SKM-1 (cell line): ENCODE results near the gene RGPD3.
"Not testable (repeated sequence)": the region's sequence is repeated elsewhere in the genome, so short reads cannot be mapped to it uniquely, and the experiment has no call there.

Experiments
- DNase-seq: peaks from one replicate; lab custom pipeline; 2025; ENCODE audit not compliant: unreplicated experiment; lab: John Stamatoyannopoulos, UW

The RGPD3 gene

GRCh38 chr2:106486551-106487385 is 18.6 kb upstream of the RGPD3 start, which contains the start of gene CD8B2:
TSS of gene CD8B2 (plus strand) at chr2:106487364. CDS start at chr2:106487427, 63 bp downstream.
- DNase-seq: not testable (repeated sequence)

DNA sequence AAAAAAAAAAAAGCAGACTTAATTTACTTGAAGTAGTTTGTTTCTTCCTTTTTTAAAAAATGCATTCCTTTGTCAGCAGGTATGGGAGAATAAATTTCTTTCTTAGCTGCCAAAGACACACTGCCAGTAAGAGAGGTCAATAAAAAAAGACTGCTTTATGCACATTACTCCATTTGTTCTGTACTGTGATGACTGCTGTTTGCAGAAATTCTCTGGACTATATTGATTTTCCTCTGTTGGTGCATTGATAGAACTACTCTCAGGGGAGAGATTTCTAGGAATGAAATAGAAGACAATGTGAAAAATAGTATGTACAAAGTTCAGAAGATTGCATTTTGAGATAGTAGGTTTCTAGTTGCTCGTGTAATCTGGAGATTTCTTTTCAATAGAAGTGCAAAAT is 11.3 kb upstream of the RGPD3 start:
- not testable (repeated sequence) for DNase-seq

- not testable (repeated sequence) for DNase-seq
These were observed 9.4 kb upstream of the RGPD3 start for GRCh38 chr2:106477647-106478046.

GRCh38 chr2:106470658-106471057 is 2.4 kb upstream of the RGPD3 start:
- DNase-seq: not testable (repeated sequence)

DNA sequence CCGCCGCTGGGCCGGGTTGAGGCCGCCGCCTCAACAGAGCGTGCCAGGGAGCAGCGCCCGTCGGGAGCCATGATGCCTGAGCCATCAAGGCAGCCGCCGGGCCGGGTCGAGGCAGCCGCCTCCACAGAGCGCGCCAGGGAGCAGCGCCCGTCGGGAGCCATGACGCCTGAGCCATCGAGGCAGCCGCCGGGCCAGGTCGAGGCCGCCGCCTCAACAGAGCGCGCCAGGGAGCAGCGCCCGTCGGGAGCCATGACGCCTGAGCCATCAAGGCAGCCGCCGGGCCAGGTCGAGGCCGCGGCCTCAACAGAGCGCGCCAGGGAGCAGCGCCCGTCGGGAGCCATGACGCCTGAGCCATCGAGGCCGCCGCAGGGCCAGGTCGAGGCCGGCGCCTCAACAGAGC is 697 bp downstream of the RGPD3 start:
- not testable (repeated sequence) for DNase-seq

DNA sequence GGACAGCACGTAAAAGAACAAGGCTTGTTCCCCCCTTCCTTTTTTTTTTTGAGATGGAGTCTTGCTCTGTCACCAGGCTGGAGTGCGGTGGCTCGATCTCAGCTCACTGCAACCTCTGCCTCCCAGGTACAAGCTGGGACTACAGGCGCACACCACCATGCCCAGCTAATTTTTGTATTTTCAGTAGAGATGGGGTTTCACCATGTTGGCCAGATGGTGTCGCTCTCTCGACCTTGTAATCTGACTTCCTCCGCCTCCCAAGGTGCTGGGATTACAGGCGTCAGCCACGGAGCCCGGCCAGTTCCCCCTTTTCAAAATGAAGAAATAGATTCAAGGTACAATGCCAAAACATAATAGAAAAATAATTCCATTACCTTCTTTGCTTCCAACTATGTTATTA is 6.3 kb downstream of the RGPD3 start:
- DNase-seq: peak; percentile 8

GRCh38 chr2:106390680-106391079 is 77.5 kb downstream of the RGPD3 start:
- not testable (repeated sequence) for DNase-seq

DNA sequence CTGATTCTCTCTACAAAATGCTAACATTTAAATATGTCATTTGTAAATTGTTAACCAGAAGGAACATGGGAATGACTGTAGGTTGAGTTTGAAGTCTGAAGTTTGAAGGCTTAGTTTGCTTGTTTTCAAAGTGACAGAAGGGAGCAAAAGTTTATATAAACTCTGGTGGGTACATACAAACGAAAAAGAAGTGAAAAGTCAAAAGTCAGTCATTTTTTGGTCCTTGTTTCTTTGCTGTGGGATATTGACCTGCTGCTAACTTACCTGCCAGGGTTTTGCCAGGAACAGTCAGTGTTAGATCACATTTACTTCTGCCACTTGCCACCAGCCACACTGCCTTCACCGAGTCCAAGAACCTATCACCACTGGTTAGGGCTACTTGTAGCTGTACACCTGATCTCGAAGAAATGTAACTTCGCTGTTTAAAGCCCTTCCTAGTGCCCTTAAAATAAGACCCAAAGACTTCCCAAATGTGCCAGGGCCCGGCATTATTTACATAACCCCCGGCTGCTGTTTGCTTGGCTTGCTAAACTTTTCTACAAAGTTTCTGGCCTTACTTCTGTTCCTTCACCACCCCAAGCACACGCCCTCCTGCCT is 79.3 kb downstream of the RGPD3 start:
- not testable (repeated sequence) for DNase-seq

DNA sequence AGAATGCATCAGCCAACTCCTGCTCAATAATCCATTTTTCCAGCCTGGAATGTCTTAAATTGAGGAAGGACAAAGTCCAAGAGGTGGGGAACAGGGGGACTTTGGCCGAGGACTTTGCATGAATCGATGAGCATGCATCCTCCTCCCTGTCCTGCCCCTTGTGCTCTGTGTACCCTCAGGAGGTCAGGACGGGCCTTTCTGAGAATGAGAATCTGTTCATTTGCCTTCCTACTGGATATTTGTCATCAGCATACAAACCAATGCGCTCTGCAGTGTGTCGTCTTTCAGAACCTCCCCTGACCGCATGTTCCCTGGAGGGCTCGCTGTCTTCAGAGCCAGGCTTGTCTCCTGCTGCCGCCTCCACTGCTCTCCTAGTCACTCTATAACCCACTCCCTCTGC is 83.7 kb downstream of the RGPD3 start:
- DNase-seq: not testable (repeated sequence)

DNA sequence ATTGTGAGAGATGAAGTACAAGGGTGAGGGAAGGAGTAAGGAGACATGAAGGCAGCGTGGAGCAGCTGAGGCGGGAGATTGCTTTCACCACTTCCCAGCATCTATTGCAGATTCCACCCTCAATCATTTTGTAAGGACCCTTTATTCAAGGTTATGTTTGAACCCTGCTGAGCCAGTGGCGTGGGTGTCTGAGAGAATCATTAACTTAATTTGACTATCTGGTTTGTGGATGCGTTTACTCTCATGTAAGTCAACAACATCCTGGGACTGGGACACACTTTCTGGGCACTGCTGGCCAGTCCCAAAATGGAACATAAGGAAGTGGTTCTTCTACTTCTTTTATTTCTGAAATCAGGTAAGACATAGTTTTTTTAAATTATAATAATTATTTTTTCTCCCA is 86.3 kb downstream of the RGPD3 start:
- not testable (repeated sequence) for DNase-seq

GRCh38 chr2:106379567-106379966 is 88.6 kb downstream of the RGPD3 start:
- not testable (repeated sequence) for DNase-seq

GRCh38 chr2:106369182-106369581 is 99.0 kb downstream of the RGPD3 start:
- not testable (repeated sequence) for DNase-seq

- no peak for DNase-seq
These were observed 101.9 kb downstream of the RGPD3 start for GRCh38 chr2:106366204-106366885.

DNA sequence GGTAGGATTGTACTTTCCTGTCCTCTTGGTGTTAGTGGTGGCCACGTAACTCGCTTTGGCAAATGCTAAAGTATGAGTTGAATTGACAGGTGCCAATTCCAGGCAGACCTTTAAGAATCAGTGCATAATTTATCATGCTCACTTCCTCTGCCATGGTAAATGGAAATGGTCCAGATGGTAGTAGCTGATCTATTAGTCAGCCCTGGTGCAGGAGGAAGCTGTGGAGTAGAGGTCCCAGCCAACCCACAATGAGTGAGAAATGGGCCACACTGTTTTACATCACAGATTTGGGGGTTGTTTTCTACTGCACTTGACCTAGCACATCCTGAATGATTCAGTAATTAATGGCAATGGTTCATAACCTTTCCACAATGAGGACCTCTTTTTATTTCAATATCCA is 104.4 kb downstream of the RGPD3 start:
- DNase-seq: no peak

GRCh38 chr2:106362789-106363188 is 105.4 kb downstream of the RGPD3 start:
- no peak for DNase-seq

DNA sequence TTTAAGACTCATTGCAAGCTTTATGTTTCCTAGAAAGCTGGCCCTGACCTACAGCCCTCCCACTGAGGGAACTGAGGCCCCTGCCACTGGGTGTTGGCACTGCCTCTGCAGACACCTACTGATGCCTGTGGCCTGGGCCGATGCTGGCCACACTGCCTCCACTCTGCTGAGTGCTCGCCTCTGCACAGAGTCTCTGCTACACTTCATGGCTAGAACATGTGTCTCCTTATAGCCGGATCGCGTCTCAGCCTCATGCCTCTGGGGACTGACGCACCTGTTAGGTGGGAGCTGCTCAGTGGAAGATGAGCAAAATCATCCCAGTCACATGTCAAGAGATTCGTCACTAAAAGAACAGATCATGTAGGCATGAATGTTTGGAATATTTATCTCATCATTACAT is 108.7 kb downstream of the RGPD3 start:
- DNase-seq: no peak

GRCh38 chr2:106358521-106358920 is 109.7 kb downstream of the RGPD3 start:
- DNase-seq: no peak

- no peak for DNase-seq
These were observed 110.1 kb downstream of the RGPD3 start for GRCh38 chr2:106358081-106358480.

- DNase-seq: no peak
These were observed 111.9 kb downstream of the RGPD3 start for GRCh38 chr2:106356291-106356690.

DNA sequence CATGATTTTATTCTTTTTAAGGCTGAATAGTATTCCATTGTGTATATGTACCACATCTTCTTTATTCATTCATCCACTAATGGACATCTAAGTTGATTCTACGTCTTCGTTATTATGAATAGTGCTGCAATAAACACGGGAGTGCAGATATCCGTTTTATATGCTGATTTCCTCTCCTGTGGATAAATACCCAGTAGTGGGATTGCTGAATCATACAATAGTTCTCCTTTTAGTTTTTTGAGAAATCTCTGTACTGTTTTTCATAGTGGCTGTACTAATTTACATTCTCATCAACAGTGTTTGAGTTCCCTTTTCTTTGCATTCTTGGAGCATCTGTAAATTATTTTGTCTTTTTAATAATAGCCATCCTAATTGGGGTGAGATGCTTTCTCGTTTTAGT is 114.5 kb downstream of the RGPD3 start:
- DNase-seq: no peak

GRCh38 chr2:106350980-106351379 is 117.2 kb downstream of the RGPD3 start:
- no peak for DNase-seq

DNA sequence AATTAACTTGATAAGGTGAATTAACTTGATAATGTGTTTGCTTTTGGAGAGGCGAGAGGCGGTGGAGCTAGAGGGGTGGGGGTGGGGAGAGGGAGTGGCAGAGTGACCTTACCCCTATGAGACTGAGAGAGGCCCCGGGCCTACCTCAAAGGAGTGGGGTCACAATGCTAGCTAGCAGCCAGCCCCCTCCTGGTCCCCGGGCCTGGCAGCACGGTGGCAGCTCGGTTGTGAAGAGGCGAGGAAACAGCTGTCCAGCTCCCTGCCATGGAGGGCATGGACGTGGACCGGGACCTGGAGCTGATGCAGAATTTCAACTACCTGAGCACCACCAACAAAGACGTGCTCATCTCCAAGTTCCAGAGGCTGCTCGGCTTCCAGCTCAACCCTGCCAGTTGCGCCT is 123.9 kb downstream of the RGPD3 start:
- DNase-seq: no peak
